H1 (cell line): ENCODE data around the gene TIMM22. TPM values are rescaled to one million over a fixed set of nuclear protein-coding genes. Genes with fewer than 3 reads are reported as not detected.

Experiments used
- CTCF ChIA-PET: fragments of 300-600 bp; sonication (Branson Sonifier 250); formaldehyde crosslinking; loops from one replicate; lab custom pipeline; 2021; ENCODE audit not compliant: partially characterized antibody; lab: Charles Lee
- POLR2A ChIA-PET: fragments of 300-600 bp; sonication (Branson Sonifier 250); formaldehyde crosslinking; loops from one replicate; lab custom pipeline; 2021; ENCODE audit warnings: inconsistent platforms; ENCODE audit not compliant: partially characterized antibody; lab: Charles Lee
- DNase-seq, 2 experiments: peaks; one replicate each; pipeline versions ENCODE4 v3.0.0 to v3.0.0-alpha.2; 2010 to 2022; ENCODE audit warnings: low spot score in 2 of 2, low read depth in 1 of 2, mixed read lengths in 1 of 2
- FAIRE-seq: peaks from 2 replicates; lab custom pipeline; 2011; peaks lifted over from hg19 to GRCh38; lab: Jason Lieb, UNC
- H2AFZ ChIP-seq: 2 replicates; pipeline ENCODE4 v1.8.1; 2012; ENCODE audit warnings: low read length, inconsistent platforms
- H2AK5ac ChIP-seq: 2 replicates; pipeline ENCODE4 v1.6.1; 2013; ENCODE audit warnings: low read depth, low read length
- H2BK120ac ChIP-seq: replicated peaks from 2 replicates; pipeline ENCODE3; 2013; ENCODE audit warnings: low read depth, low read length, inconsistent platforms
- H2BK12ac ChIP-seq: 2 replicates; pipeline ENCODE4 v1.6.1; 2013; ENCODE audit warnings: low read depth, low read length
- H2BK15ac ChIP-seq: 2 replicates; pipeline ENCODE4 v1.6.1; 2013; ENCODE audit warnings: low read length
- H2BK20ac ChIP-seq: 2 replicates; pipeline ENCODE4 v1.6.1; 2013; ENCODE audit warnings: low read length
- H2BK5ac ChIP-seq: 2 replicates; pipeline ENCODE4 v1.6.1; 2013; ENCODE audit warnings: low read depth, low read length
- H3K14ac ChIP-seq: 2 replicates; pipeline ENCODE4 v1.6.1; 2013; ENCODE audit warnings: inconsistent platforms; ENCODE audit not compliant: insufficient read length
- H3K18ac ChIP-seq: 2 replicates; pipeline ENCODE4 v1.6.1; 2013; ENCODE audit warnings: low read length; ENCODE audit errors: extremely low read depth
- H3K23ac ChIP-seq: 2 replicates; pipeline ENCODE4 v1.6.1; 2013; ENCODE audit warnings: inconsistent platforms; ENCODE audit not compliant: insufficient read length
- H3K23me2 ChIP-seq: 2 replicates; pipeline ENCODE4 v1.6.1; 2013; ENCODE audit warnings: low read depth, low read length
- H3K27ac ChIP-seq: 2 replicates; pipeline ENCODE4 v1.6.1; 2011; ENCODE audit warnings: low read depth, low read length, inconsistent platforms
- H3K27me3 ChIP-seq, 4 experiments: replicated peaks in 1 of 4; 1 replicate in 1 of 4; 2 replicates in 3 of 4; pipeline versions ENCODE4 v1.6.1 to v1.8.1; 2011 to 2013; ENCODE audit warnings: low read length in 3 of 4, mild to moderate bottlenecking in 3 of 4, inconsistent platforms in 2 of 4, mixed read lengths in 2 of 4, moderate library complexity in 1 of 4; ENCODE audit not compliant: control insufficient read depth in 3 of 4, insufficient read depth in 3 of 4; ENCODE audit errors: extremely low read depth in 1 of 4
- H3K36me3 ChIP-seq, 4 experiments: 2 replicates each; pipeline versions ENCODE4 v1.6.1 to v1.8.1; 2011 to 2013; ENCODE audit warnings: mild to moderate bottlenecking in 4 of 4, low read length in 3 of 4, moderate library complexity in 2 of 4, control low read depth in 1 of 4, inconsistent platforms in 1 of 4; ENCODE audit not compliant: insufficient read depth in 4 of 4, control insufficient read depth in 2 of 4
- H3K4ac ChIP-seq: replicated peaks from 2 replicates; pipeline ENCODE3; 2013; ENCODE audit warnings: low read length, low read depth, mixed read lengths, inconsistent platforms; ENCODE audit not compliant: insufficient read length
- H3K4me1 ChIP-seq, 4 experiments: replicated peaks in 1 of 4; 1 replicate in 1 of 4; 2 replicates in 3 of 4; pipeline versions ENCODE4 v1.6.1 to v1.8.1; 2011 to 2013; ENCODE audit warnings: low read length in 3 of 4, inconsistent platforms in 2 of 4, mixed read lengths in 1 of 4; ENCODE audit not compliant: insufficient read depth in 4 of 4, control insufficient read depth in 3 of 4
- H3K4me2 ChIP-seq, 2 experiments: 2 replicates each; pipeline versions ENCODE4 v1.6.1 to v1.8.1; 2011 to 2013; ENCODE audit warnings: low read depth in 2 of 2, low read length in 2 of 2, control low read depth in 1 of 2, inconsistent platforms in 1 of 2, mild to moderate bottlenecking in 1 of 2; ENCODE audit not compliant: insufficient read depth in 1 of 2
- H3K4me3 ChIP-seq, 4 experiments: fragments of 200-600, 300-600 bp in 1 of 4; sonication (generic), shearing (Covaris generic), sonication (Bioruptor Twin) in 1 of 4; 2 replicates each; pipeline versions ENCODE4 v1.5.1 to v1.8.1; 2011 to 2016; ENCODE audit warnings: low read length in 4 of 4, low read depth in 3 of 4, control low read depth in 2 of 4, inconsistent platforms in 2 of 4, mild to moderate bottlenecking in 2 of 4, mixed read lengths in 1 of 4, moderate library complexity in 1 of 4; ENCODE audit not compliant: insufficient read depth in 2 of 4; ENCODE audit errors: extremely low read depth in 1 of 4
- H3K56ac ChIP-seq: replicated peaks from 2 replicates; pipeline ENCODE3; 2013; ENCODE audit warnings: low read depth, mild to moderate bottlenecking, mixed read lengths, low read length, inconsistent platforms; ENCODE audit not compliant: insufficient read length
- H3K79me1 ChIP-seq: 2 replicates; pipeline ENCODE4 v1.6.1; 2013; ENCODE audit warnings: low read depth, low read length, control low read depth
- H3K79me2 ChIP-seq, 2 experiments: 2 replicates each; pipeline versions ENCODE4 v1.6.1 to v1.8.1; 2012 to 2013; ENCODE audit warnings: low read length in 2 of 2, mild to moderate bottlenecking in 2 of 2, inconsistent platforms in 1 of 2; ENCODE audit not compliant: insufficient read depth in 2 of 2, control insufficient read depth in 1 of 2
- H3K9ac ChIP-seq, 4 experiments: replicated peaks in 1 of 4; 1 replicate in 1 of 4; 2 replicates in 3 of 4; pipeline versions ENCODE4 v1.6.1 to v1.8.1; 2011 to 2013; ENCODE audit warnings: low read depth in 3 of 4, low read length in 3 of 4, control low read depth in 2 of 4, mild to moderate bottlenecking in 2 of 4, moderate library complexity in 2 of 4, inconsistent platforms in 1 of 4; ENCODE audit errors: extremely low read depth in 1 of 4
- H3K9me3 ChIP-seq, 2 experiments: 2 replicates each; pipeline versions ENCODE4 v1.6.1 to v1.8.1; 2012 to 2013; ENCODE audit warnings: mild to moderate bottlenecking in 2 of 2, moderate library complexity in 2 of 2, control low read depth in 1 of 2, inconsistent platforms in 1 of 2, low read depth in 1 of 2, low read length in 1 of 2, mixed read lengths in 1 of 2; ENCODE audit not compliant: insufficient read depth in 2 of 2
- H4K20me1 ChIP-seq, 2 experiments: replicated peaks in 1 of 2; 2 replicates each; pipeline versions ENCODE3 to v1.8.1; 2011 to 2013; ENCODE audit warnings: inconsistent platforms in 2 of 2, low read length in 2 of 2, mild to moderate bottlenecking in 1 of 2; ENCODE audit not compliant: insufficient read depth in 2 of 2, control insufficient read depth in 1 of 2
- H4K5ac ChIP-seq: 2 replicates; pipeline ENCODE4 v1.6.1; 2013; ENCODE audit warnings: low read length, low read depth, mixed read lengths, inconsistent platforms; ENCODE audit not compliant: insufficient read length
- H4K8ac ChIP-seq: 2 replicates; pipeline ENCODE4 v1.8.0; 2013; ENCODE audit warnings: mild to moderate bottlenecking, moderate library complexity, low read length, inconsistent platforms; ENCODE audit not compliant: insufficient read depth; ENCODE audit errors: extremely low read depth
- H4K91ac ChIP-seq: replicated peaks from 2 replicates; pipeline ENCODE3; 2013; ENCODE audit warnings: low read length, mixed read lengths, inconsistent platforms; ENCODE audit not compliant: insufficient read length
- CBX5 ChIP-seq: fragments of 300-800, 300-1000 bp; sonication (generic); IDR thresholded peaks from 2 replicates; pipeline ENCODE4 v1.7.1; 2016; ENCODE audit warnings: antibody characterized with exemption, low read length, low read depth
- CEBPB ChIP-seq: IDR thresholded peaks from 2 replicates; pipeline ENCODE4 v1.6.1; 2012; ENCODE audit warnings: low read depth, low read length
- CHD2 ChIP-seq: IDR thresholded peaks from 2 replicates; pipeline ENCODE4 v1.6.1; 2012; ENCODE audit warnings: low read length, improper control_type of control experiment
- E2F6 ChIP-seq: IDR thresholded peaks from 2 replicates; pipeline ENCODE4 v1.6.1; 2012; ENCODE audit warnings: inconsistent platforms
- MAFK ChIP-seq: IDR thresholded peaks from 2 replicates; pipeline ENCODE4 v1.6.1; 2012; ENCODE audit warnings: low read depth, mild to moderate bottlenecking, improper control_type of control experiment, low read length
- NANOG ChIP-seq: IDR thresholded peaks from 2 replicates; pipeline ENCODE4 v1.6.1; 2011; ENCODE audit warnings: low read length, low read depth, mild to moderate bottlenecking, inconsistent platforms; ENCODE audit not compliant: insufficient read depth, poor library complexity, severe bottlenecking
- POLR2AphosphoS5 ChIP-seq: IDR thresholded peaks from 2 replicates; pipeline ENCODE4 v1.6.1; 2011; ENCODE audit warnings: low read depth, low read length
- TBP ChIP-seq: IDR thresholded peaks from 2 replicates; pipeline ENCODE4 v1.6.1; 2011; ENCODE audit warnings: low read depth, low read length, improper control_type of control experiment
- TCF12 ChIP-seq: IDR thresholded peaks from 2 replicates; pipeline ENCODE4 v1.6.1; 2011; ENCODE audit warnings: low read depth, mild to moderate bottlenecking, low read length
- USF2 ChIP-seq: IDR thresholded peaks from 2 replicates; pipeline ENCODE4 v1.6.1; 2011; ENCODE audit warnings: low read length, improper control_type of control experiment
- WGBS, 2 experiments: shearing (Covaris generic) in 1 of 2; methylation state at CpG; one replicate each; pipeline versions ENCODE4 v1.1.6 to v1.1.7; 2013 to 2015; ENCODE audit warnings: low lambda C conversion rate in 2 of 2, mixed read lengths in 2 of 2, inconsistent platforms in 1 of 2, low coverage in 1 of 2, missing lambda C conversion rate in 1 of 2; ENCODE audit not compliant: insufficient replicate concordance in 2 of 2, insufficient coverage in 1 of 2, insufficient read length in 1 of 2; ENCODE audit errors: extremely low coverage in 1 of 2, missing lambda C conversion rate in 1 of 2; 5-methylcytosine and 5-hydroxymethylcytosine counted together
- polyA plus RNA-seq, 7 experiments: library from polyadenylated mRNA; depleted of rRNA in 3 of 7; stranded (reverse) in 5 of 7; unstranded in 2 of 7; fragments of >200 nt in 5 of 7; fragments of 200-250 nt in 2 of 7; gene quantifications; 1 replicate in 5 of 7; 2 replicates in 1 of 7; 4 replicates in 1 of 7; pipeline versions ENCODE4 v1.2.1 to v1.2.3, GENCODE V29; 2011 to 2013; ENCODE audit warnings: missing spikeins in 2 of 7, mixed read lengths in 2 of 7
- total RNA-seq: library from RNA; stranded (reverse); fragmentation: NEBNext Ultra II Directional; extraction: Animal tissue kit (Norgen Biotek cat#: 25700); gene quantifications from 2 replicates; pipeline ENCODE4 v1.2.1, GENCODE V29; 2021
- TF ChIP-seq, protein P1 (sequence below): IDR thresholded peaks from 2 replicates; pipeline ENCODE4 v1.6.1; 2012; ENCODE audit warnings: low read length, inconsistent platforms

TIMM22 gene
- total and polyA plus RNA-seq, 2 of the 8 experiments (the other 6 are each of a cell fraction or from before 2014, with no cell fraction given), result 13.8 to 17.4 TPM

GRCh38 chr17:981292-981658, 15.7 kb upstream of the TIMM22 start:
- no peaks in the 10 kb centered on the region for H3K9me3 ChIP-seq
- H3K18ac ChIP-seq, result no peak overlapping the region
- no peak for DNase-seq
- H3K4me1 ChIP-seq, result peaks cover 1 to 14% (median 7%) of the 10 kb centered on the region in 4 experiments
- WGBS, 2 experiments, result 50% methylated on average over 10 of the region's 10 CpGs; no CpG with 5 or more reads in 1 of the 2 experiments
- no peak for FAIRE-seq
- ChIA-PET POLR2A (interaction anchor here (0.7 to 2.4 kb wide), 7 partner anchors 31 to 186 kb away, joined by 3 to 13 read pairs (median 4); no protein-coding TSS in a partner anchor), CTCF (interaction anchor here (0.7 to 17.5 kb wide), 52 partner anchors 10 to 832 kb away, joined by 3 to 258 read pairs (median 4); partner anchors contain the start of genes GLOD4, MRM3 and TIMM22)
- H2BK20ac ChIP-seq, result no peak overlapping the region
- H3K23me2 ChIP-seq, result peaks cover 7% of the 10 kb centered on the region
- H3K36me3 ChIP-seq, result no peaks in the 10 kb centered on the region
- H3K79me1 ChIP-seq, result peaks cover 3% of the 10 kb centered on the region; the same call in 1 of the 2 replicates
- no peaks in the 10 kb centered on the region for H3K27me3 ChIP-seq
- peaks cover 3 to 22% of the 10 kb centered on the region in 2 experiments; a peak in 3 of 4 replicates for H3K79me2 ChIP-seq
- no peak overlapping the region for H4K5ac ChIP-seq
- H2BK12ac ChIP-seq, result no peak overlapping the region
- H2BK120ac ChIP-seq, result no peak overlapping the region
- H2AFZ ChIP-seq, result peak overlapping the region; percentile 95
- no peak overlapping the region for H3K9ac ChIP-seq
- H3K23ac ChIP-seq, result no peak overlapping the region
- H3K56ac ChIP-seq, result no peak overlapping the region
- no peaks in the 10 kb centered on the region for H4K20me1 ChIP-seq
- H3K27ac ChIP-seq, result no peak overlapping the region
- H3K4me3 ChIP-seq, result peak overlapping the region in 1 of 4 experiments; percentile 17; a peak in 1 of 8 replicates
- no peak overlapping the region; a peak in 1 of 4 replicates for H3K4me2 ChIP-seq
- no peak overlapping the region for H3K14ac ChIP-seq
- H4K91ac ChIP-seq, result peak overlapping the region; percentile 30
- H4K8ac ChIP-seq, result no peak overlapping the region
- H2BK15ac ChIP-seq, result peak overlapping the region; percentile 83; the same call in 1 of the 2 replicates
- no peak overlapping the region for H2AK5ac ChIP-seq
- peak overlapping the region; percentile 39 for H3K4ac ChIP-seq
- H2BK5ac ChIP-seq, result no peak overlapping the region
- TF ChIP-seq USF2 (no peak), CBX5 (no peak), CHD2 (no peak), TCF12 (no peak), MAFK (no peak), POLR2AphosphoS5 (no peak), CEBPB (no peak), TBP (no peak), NANOG (no peak), E2F6 (no peak)
- TF ChIP-seq, protein P1, sequence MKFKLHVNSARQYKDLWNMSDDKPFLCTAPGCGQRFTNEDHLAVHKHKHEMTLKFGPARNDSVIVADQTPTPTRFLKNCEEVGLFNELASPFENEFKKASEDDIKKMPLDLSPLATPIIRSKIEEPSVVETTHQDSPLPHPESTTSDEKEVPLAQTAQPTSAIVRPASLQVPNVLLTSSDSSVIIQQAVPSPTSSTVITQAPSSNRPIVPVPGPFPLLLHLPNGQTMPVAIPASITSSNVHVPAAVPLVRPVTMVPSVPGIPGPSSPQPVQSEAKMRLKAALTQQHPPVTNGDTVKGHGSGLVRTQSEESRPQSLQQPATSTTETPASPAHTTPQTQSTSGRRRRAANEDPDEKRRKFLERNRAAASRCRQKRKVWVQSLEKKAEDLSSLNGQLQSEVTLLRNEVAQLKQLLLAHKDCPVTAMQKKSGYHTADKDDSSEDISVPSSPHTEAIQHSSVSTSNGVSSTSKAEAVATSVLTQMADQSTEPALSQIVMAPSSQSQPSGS, result no peak
